Mammary epithelial cell (primary cell): ENCODE results near the gene ZNF726.

Experiments used
- CTCF ChIP-seq, 2 donors: IDR thresholded peaks in 1 of 2; conservative IDR thresholded peaks in 1 of 2; 2 replicates each; pipeline ENCODE4 v1.5.1; 2011 to 2012; ENCODE audit warnings: inconsistent platforms in 2 of 2, low read length in 2 of 2, mild to moderate bottlenecking in 2 of 2, control low read depth in 1 of 2, low read depth in 1 of 2; ENCODE audit not compliant: insufficient read depth in 1 of 2; ENCODE audit errors: extremely low read depth in 1 of 2
- EZH2 ChIP-seq: IDR thresholded peaks from 2 replicates; pipeline ENCODE4 v1.6.1; 2012; ENCODE audit warnings: low read length, inconsistent platforms, borderline replicate concordance

GRCh38 chr19:23974941-23975340 lies 60.3 kb downstream of the ZNF726 start:
- TF ChIP-seq CTCF (conservative IDR thresholded peaks at IDR 0.05 in 1 of 2, IDR thresholded peaks at IDR 0.05 in 1 of 2; ENCODE audit: extremely low read depth in 1 of 2, insufficient read depth in 1 of 2, low read depth in 1 of 2, low read length in 2 of 2) (no peak), EZH2 (no peak)
